Testis (tissue), 3 donors: ENCODE measurements around the gene IMP3. TPM values are rescaled to one million over a fixed set of nuclear protein-coding genes. Genes with fewer than 3 reads are reported as not detected.

Source experiments
- DNase-seq: peaks from one replicate; pipeline ENCODE4 v3.0.0-alpha.2; 2019
- H3K27ac ChIP-seq, 2 donors: fragments of 200-600 bp; sonication (generic); one replicate each; pipeline ENCODE4 v1.5.1; 2019
- H3K27me3 ChIP-seq: fragments of 200-600 bp; sonication (generic); one replicate; pipeline ENCODE4 v1.5.1; 2019
- H3K36me3 ChIP-seq: fragments of 200-600 bp; sonication (generic); one replicate; pipeline ENCODE4 v1.5.1; 2017; ENCODE audit warnings: low read depth; ENCODE audit errors: missing control alignments
- H3K4me1 ChIP-seq: fragments of 200-600 bp; sonication (generic); one replicate; pipeline ENCODE4 v1.5.1; 2019
- H3K4me3 ChIP-seq, 2 donors: fragments of 200-600 bp; sonication (generic); one replicate each; pipeline ENCODE4 v1.5.1; 2017 to 2019
- H3K9me3 ChIP-seq: fragments of 200-600 bp; sonication (generic); one replicate; pipeline ENCODE4 v1.5.1; 2017
- CTCF ChIP-seq, 3 experiments: fragments of 450-650 bp in 2 of 3; fragments of 200-600 bp in 1 of 3; sonication (generic) in 1 of 3; IDR thresholded peaks; one replicate each; pipeline ENCODE4 v1.5.1; 2016 to 2019; ENCODE audit warnings: antibody characterized with exemption in 3 of 3, mild to moderate bottlenecking in 2 of 3, moderate library complexity in 1 of 3
- POLR2A ChIP-seq: fragments of 450-650 bp; IDR thresholded peaks from one replicate; pipeline ENCODE4 v1.6.1; 2017; ENCODE audit warnings: antibody characterized with exemption, mild to moderate bottlenecking, moderate library complexity
- WGBS, 2 donors: methylation state at CpG; one replicate each; pipeline ENCODE4 v1.1.5; 2018; 5-methylcytosine and 5-hydroxymethylcytosine counted together
- intact Hi-C: fragments of 100-400 bp; cut with DNase I; formaldehyde crosslinking; loops from one replicate; pipeline ENCODE4 v1.15.1; 2023; ENCODE audit warnings: low total_unique reads
- polyA plus RNA-seq: library from polyadenylated mRNA; stranded (reverse); fragments of 350-450 nt; fragmentation: Illumina TruSeq; extraction: RNeasy Lipid Tissue Mini Kit (QIAGEN cat#74804); gene quantifications from one replicate; pipeline ENCODE4 v1.2.3, GENCODE V29; 2014; ENCODE audit warnings: low read depth, low replicate concordance; ENCODE audit not compliant: insufficient read depth
- total RNA-seq, 2 donors: library from RNA; depleted of rRNA; stranded (reverse); fragments of >200 nt; gene quantifications; one replicate each; pipeline ENCODE4 v1.2.3, GENCODE V29; 2016

IMP3 gene
- total and polyA plus RNA-seq, 3 donors from 2014 or later = 32.6 to 111 (median 87.5) TPM

DNA sequence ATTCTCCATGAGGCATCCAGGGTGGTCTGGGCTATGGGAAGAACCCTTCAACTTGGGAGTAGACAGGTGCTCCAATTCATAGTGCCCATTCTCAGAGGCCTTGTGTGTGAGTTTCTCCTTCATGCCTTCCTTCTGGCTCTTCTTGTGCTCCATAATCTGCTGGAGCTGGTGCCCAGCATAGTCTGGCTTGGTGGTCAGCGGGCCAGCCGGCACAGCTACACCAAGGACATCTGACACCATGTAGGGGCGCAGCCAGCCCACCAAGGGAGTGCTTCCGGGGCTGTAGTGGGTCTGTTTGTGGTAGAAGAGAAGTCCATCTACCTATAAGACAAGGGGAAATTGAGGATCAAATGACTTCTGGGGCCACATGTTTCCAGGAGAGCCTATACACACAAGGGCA, 41.7 kb downstream of the IMP3 start:
- Histone ChIP-seq H3K27ac (peak overlapping the region in 1 of 2 donors; percentile 22), H3K9me3 (no peaks in the 10 kb centered on the region), H3K4me1 (peaks cover 24% of the 10 kb centered on the region), H3K36me3 (no peaks in the 10 kb centered on the region), H3K4me3 (no peak overlapping the region), H3K27me3 (no peaks in the 10 kb centered on the region)
- no peak for TF ChIP-seq POLR2A
- no peak for TF ChIP-seq CTCF (IDR thresholded peaks at IDR 0.05)
- WGBS, 2 donors = 78 to 88% methylated on average over 4 of the region's 4 CpGs
- DNase-seq = no peak
- intact Hi-C loops = no loop called here

DNA sequence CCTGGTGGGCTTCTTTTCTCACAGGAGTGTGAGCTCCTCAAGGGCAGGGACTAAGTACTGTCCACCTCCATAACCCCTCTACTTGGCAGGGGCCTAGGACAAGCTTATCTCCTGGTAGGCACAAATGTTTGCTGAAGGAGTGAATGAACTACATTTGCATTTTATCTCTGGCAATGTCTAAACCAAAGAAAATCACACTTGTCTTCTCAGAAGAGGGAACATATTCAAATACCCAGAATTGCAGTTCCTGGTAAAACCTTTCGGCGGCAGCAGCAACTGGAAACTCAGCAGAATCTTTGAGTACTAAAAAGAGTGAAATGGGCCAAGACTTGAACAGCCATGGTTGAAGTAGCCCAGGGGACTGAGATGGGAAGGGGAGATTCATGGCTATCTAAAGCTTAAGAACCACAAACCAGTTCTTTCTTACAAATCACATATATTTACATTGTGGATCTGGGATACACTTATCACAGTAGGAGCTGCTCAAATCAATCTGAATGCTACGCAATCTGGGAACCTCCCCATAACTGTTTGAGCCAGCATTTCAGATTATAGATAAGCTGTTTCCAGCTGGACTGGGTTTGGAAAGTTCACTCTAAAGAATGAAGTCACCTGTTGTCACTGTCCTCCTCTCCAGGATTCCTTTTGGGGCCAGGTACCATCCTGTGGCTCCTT, 42.2 kb downstream of the IMP3 start:
- Histone ChIP-seq H3K27ac (peak overlapping the region in 1 of 2 donors; percentile 22), H3K4me1 (peaks cover 24% of the 10 kb centered on the region)
- TF ChIP-seq CTCF (IDR thresholded peaks at IDR 0.05) (no peak), POLR2A (no peak)

GRCh38 chr15:75596703-75597345, 43.2 kb downstream of the IMP3 start:
- WGBS, 2 donors = 49 to 60% methylated on average over 3 of the region's 3 CpGs
- no peaks in the 10 kb centered on the region for H3K9me3 ChIP-seq
- H3K27ac ChIP-seq = peak overlapping the region in 1 of 2 donors; percentile 22
- peaks cover 29% of the 10 kb centered on the region for H3K4me1 ChIP-seq
- no peaks in the 10 kb centered on the region for H3K36me3 ChIP-seq
- intact Hi-C loops = no loop called here
- H3K4me3 ChIP-seq = no peak overlapping the region
- DNase-seq = no peak
- no peak for TF ChIP-seq POLR2A
- TF ChIP-seq CTCF (IDR thresholded peaks at IDR 0.05) = no peak
- no peaks in the 10 kb centered on the region for H3K27me3 ChIP-seq

More for the DNA sequence above, 42.2 kb downstream of the IMP3 start:
- H3K4me3 ChIP-seq = no peak overlapping the region
- H3K36me3 ChIP-seq = no peaks in the 10 kb centered on the region
- intact Hi-C loops = no loop called here
- no peak for DNase-seq
- H3K27me3 ChIP-seq = no peaks in the 10 kb centered on the region
- 70 to 78% methylated on average over 3 of the region's 3 CpGs for WGBS, 2 donors
- H3K9me3 ChIP-seq = no peaks in the 10 kb centered on the region

- TF ChIP-seq POLR2A (no peak), CTCF (IDR thresholded peaks at IDR 0.05) (no peak)
- Histone ChIP-seq H3K36me3 (no peaks in the 10 kb centered on the region), H3K27ac (no peak overlapping the region), H3K9me3 (no peaks in the 10 kb centered on the region), H3K4me1 (peaks cover 29% of the 10 kb centered on the region), H3K4me3 (no peak overlapping the region), H3K27me3 (no peaks in the 10 kb centered on the region)
- WGBS, 2 donors = 88 to 92% methylated on average over 9 of the region's 9 CpGs
- intact Hi-C loops = no loop called here
- DNase-seq = no peak
These were observed 45.7 kb downstream of the IMP3 start for GRCh38 chr15:75594276-75594675.
